IPS DF 6.9 (cell line): ENCODE results near the gene RNF208.

Experiments
- DNase-seq: peaks from one replicate; pipeline ENCODE4 v3.0.0-alpha.2; 2013; ENCODE audit warnings: low read depth, low spot score
- H3K27ac ChIP-seq: one replicate; pipeline ENCODE4 v1.5.1; 2013; ENCODE audit warnings: low read length, control low read depth
- H3K27me3 ChIP-seq: 2 replicates; pipeline ENCODE4 v1.6.1; 2013; ENCODE audit warnings: mild to moderate bottlenecking, low read length; ENCODE audit not compliant: control insufficient read depth, insufficient read depth
- H3K36me3 ChIP-seq: 2 replicates; pipeline ENCODE4 v1.6.1; 2013; ENCODE audit warnings: low read length; ENCODE audit not compliant: control insufficient read depth, insufficient read depth
- H3K4me1 ChIP-seq: 2 replicates; pipeline ENCODE4 v1.6.1; 2013; ENCODE audit warnings: low read length; ENCODE audit not compliant: control insufficient read depth, insufficient read depth
- H3K4me3 ChIP-seq: 2 replicates; pipeline ENCODE4 v1.5.1; 2013; ENCODE audit warnings: mild to moderate bottlenecking, low read length
- H3K9me3 ChIP-seq: 2 replicates; pipeline ENCODE4 v1.6.1; 2013; ENCODE audit warnings: low read length, inconsistent platforms; ENCODE audit not compliant: control insufficient read depth, insufficient read depth
- WGBS: extraction: QIAGEN DNeasy Blood & Tissue Kit; methylation state at CpG from one replicate; pipeline ENCODE4 v1.1.7; 2013; ENCODE audit warnings: mixed read lengths, missing lambda C conversion rate; ENCODE audit not compliant: insufficient read length, insufficient coverage; 5-methylcytosine and 5-hydroxymethylcytosine counted together

The RNF208 gene

GRCh38 chr9:137181680-137182079 is 40.4 kb downstream of the RNF208 start:
- H3K9me3 ChIP-seq: no peaks in the 10 kb centered on the region
- peaks cover 31% of the 10 kb centered on the region for H3K36me3 ChIP-seq
- no peak overlapping the region for H3K27ac ChIP-seq
- no peak for DNase-seq
- no peaks in the 10 kb centered on the region for H3K4me1 ChIP-seq
- H3K4me3 ChIP-seq: no peak overlapping the region
- WGBS: no CpG with 5 or more reads among the region's 22 CpGs
- H3K27me3 ChIP-seq: no peaks in the 10 kb centered on the region

GRCh38 chr9:137180491-137180890 is 41.5 kb downstream of the RNF208 start:
- no peak for DNase-seq

GRCh38 chr9:137179761-137180160 is 42.3 kb downstream of the RNF208 start:
- Histone ChIP-seq H3K27me3 (no peaks in the 10 kb centered on the region), H3K27ac (no peak overlapping the region), H3K9me3 (no peaks in the 10 kb centered on the region), H3K36me3 (peaks cover 27% of the 10 kb centered on the region), H3K4me1 (peaks cover 2% of the 10 kb centered on the region; the same call in 1 of the 2 replicates), H3K4me3 (no peak overlapping the region)
- DNase-seq: no peak
- WGBS: no CpG with 5 or more reads among the region's 17 CpGs

More at GRCh38 chr9:137180491-137180890, 41.5 kb downstream of the RNF208 start:
- H3K27me3 ChIP-seq: no peaks in the 10 kb centered on the region
- no peaks in the 10 kb centered on the region for H3K9me3 ChIP-seq
- H3K27ac ChIP-seq: no peak overlapping the region
- no peak overlapping the region for H3K4me3 ChIP-seq
- H3K36me3 ChIP-seq: peaks cover 31% of the 10 kb centered on the region
- whole genome bisulfite sequencing: no CpG with 5 or more reads among the region's 20 CpGs
- no peaks in the 10 kb centered on the region for H3K4me1 ChIP-seq

- no CpG with 5 or more reads among the region's 19 CpGs for WGBS
- Histone ChIP-seq H3K4me3 (no peak overlapping the region), H3K4me1 (peaks cover 2% of the 10 kb centered on the region; the same call in 1 of the 2 replicates), H3K27ac (no peak overlapping the region), H3K27me3 (no peaks in the 10 kb centered on the region), H3K36me3 (peaks cover 26% of the 10 kb centered on the region), H3K9me3 (no peaks in the 10 kb centered on the region)
- DNase-seq: no peak
These were observed 43.0 kb downstream of the RNF208 start for GRCh38 chr9:137178939-137179630.

- no peak for DNase-seq
- no peaks in the 10 kb centered on the region for H3K27me3 ChIP-seq
- peaks cover 2% of the 10 kb centered on the region; the same call in 1 of the 2 replicates for H3K4me1 ChIP-seq
- no peaks in the 10 kb centered on the region for H3K9me3 ChIP-seq
- no peak overlapping the region for H3K4me3 ChIP-seq
- peaks cover 20% of the 10 kb centered on the region for H3K36me3 ChIP-seq
- no CpG with 5 or more reads among the region's 23 CpGs for WGBS
- H3K27ac ChIP-seq: no peak overlapping the region
These were observed 43.7 kb downstream of the RNF208 start for GRCh38 chr9:137178201-137178938.

- Histone ChIP-seq H3K4me3 (no peak overlapping the region), H3K27me3 (no peaks in the 10 kb centered on the region), H3K9me3 (no peaks in the 10 kb centered on the region), H3K27ac (no peak overlapping the region), H3K36me3 (peaks cover 10% of the 10 kb centered on the region), H3K4me1 (peaks cover 2% of the 10 kb centered on the region; the same call in 1 of the 2 replicates)
- no CpG with 5 or more reads among the region's 17 CpGs for WGBS
- no peak for DNase-seq
These were observed 45.5 kb downstream of the RNF208 start for GRCh38 chr9:137176302-137177182.

- peaks cover 1% of the 10 kb centered on the region for H3K36me3 ChIP-seq
- H3K9me3 ChIP-seq: no peaks in the 10 kb centered on the region
- no peak for DNase-seq
- WGBS: no CpG with 5 or more reads among the region's 33 CpGs
- H3K27ac ChIP-seq: no peak overlapping the region
- peaks cover 3% of the 10 kb centered on the region; the same call in 1 of the 2 replicates for H3K27me3 ChIP-seq
- no peak overlapping the region for H3K4me3 ChIP-seq
- H3K4me1 ChIP-seq: peaks cover 2% of the 10 kb centered on the region
These were observed 46.6 kb downstream of the RNF208 start for GRCh38 chr9:137175345-137175961.

- DNase-seq: no peak
- Histone ChIP-seq H3K9me3 (no peaks in the 10 kb centered on the region), H3K27me3 (peaks cover 8% of the 10 kb centered on the region), H3K4me1 (peaks cover 6% of the 10 kb centered on the region), H3K4me3 (no peak overlapping the region), H3K27ac (no peak overlapping the region), H3K36me3 (no peaks in the 10 kb centered on the region; the same call in 1 of the 2 replicates)
- WGBS: no CpG with 5 or more reads among the region's 34 CpGs
These were observed 47.2 kb downstream of the RNF208 start for GRCh38 chr9:137174722-137175293.

- Histone ChIP-seq H3K36me3 (no peaks in the 10 kb centered on the region; the same call in 1 of the 2 replicates), H3K9me3 (no peaks in the 10 kb centered on the region), H3K27ac (no peak overlapping the region), H3K27me3 (peaks cover 9% of the 10 kb centered on the region), H3K4me3 (no peak overlapping the region), H3K4me1 (peaks cover 6% of the 10 kb centered on the region)
- no peak for DNase-seq
- WGBS: no CpG with 5 or more reads among the region's 45 CpGs
These were observed 48.0 kb downstream of the RNF208 start for GRCh38 chr9:137173796-137174664.
